H1 (cell line): ENCODE data around the gene MPV17. TPM values are rescaled to one million over a fixed set of nuclear protein-coding genes. Genes with fewer than 3 reads are reported as not detected.

Experiments
- CHD7 ChIP-seq: fragments of 300-600 bp; sonication (generic); IDR thresholded peaks from 2 replicates; pipeline ENCODE4 v1.7.1; 2012; ENCODE audit warnings: low read length, moderate library complexity, mild to moderate bottlenecking, inconsistent platforms; ENCODE audit not compliant: insufficient replicate concordance
- SAP30 ChIP-seq: fragments of 300-600 bp; sonication (generic); IDR thresholded peaks from 2 replicates; pipeline ENCODE4 v1.7.1; 2012; ENCODE audit warnings: low read length, moderate library complexity, mild to moderate bottlenecking, inconsistent platforms; ENCODE audit not compliant: insufficient read depth, insufficient replicate concordance
- polyA plus RNA-seq, 7 experiments: library from polyadenylated mRNA; depleted of rRNA in 3 of 7; stranded (reverse) in 5 of 7; unstranded in 2 of 7; fragments of >200 nt in 5 of 7; fragments of 200-250 nt in 2 of 7; gene quantifications; 1 replicate in 5 of 7; 2 replicates in 1 of 7; 4 replicates in 1 of 7; pipeline versions ENCODE4 v1.2.1 to v1.2.3, GENCODE V29; 2011 to 2013; ENCODE audit warnings: missing spikeins in 2 of 7, mixed read lengths in 2 of 7
- total RNA-seq: library from RNA; stranded (reverse); fragmentation: NEBNext Ultra II Directional; extraction: Animal tissue kit (Norgen Biotek cat#: 25700); gene quantifications from 2 replicates; pipeline ENCODE4 v1.2.1, GENCODE V29; 2021

The MPV17 gene
- total and polyA plus RNA-seq, 2 of the 8 experiments (the other 6 are each of a cell fraction or from before 2014, with no cell fraction given): 45.2 to 181 TPM

GRCh38 chr2:27263287-27264252 is 59.3 kb downstream of the MPV17 start (continued):
- TF ChIP-seq CHD7 (no peak), SAP30 (peak; percentile 53)
